Tibial artery (tissue), 4 donors: Measurements from ENCODE around the gene NECTIN2.
A peak's percentile ranks its signal among the peaks of the same experiment; 100 is the strongest.
"Not testable (repeated sequence)": the region's sequence is repeated elsewhere in the genome, so short reads cannot be mapped to it uniquely, and the experiment has no call there.

Experiments used
- DNase-seq, 2 donors: peaks; one replicate each; pipeline ENCODE4 v3.0.0-alpha.2; 2019
- H3K27ac ChIP-seq, 2 donors: fragments of 200-600 bp; sonication (generic) in 1 of 2; 1 replicate in 1 of 2; 2 replicates in 1 of 2; pipeline ENCODE4 v1.5.1; 2018 to 2019; ENCODE audit warnings: mild to moderate bottlenecking in 1 of 2
- H3K27me3 ChIP-seq, 2 donors: fragments of 200-600 bp; sonication (generic) in 1 of 2; one replicate each; pipeline versions ENCODE4 v1.5.1 to v1.6.0; 2016 to 2019
- H3K36me3 ChIP-seq, 3 donors: fragments of 200-600 bp; sonication (generic) in 2 of 3; one replicate each; pipeline ENCODE4 v1.5.1; 2016 to 2019; ENCODE audit warnings: mild to moderate bottlenecking in 2 of 3
- H3K4me1 ChIP-seq, 4 donors: fragments of 200-600 bp; sonication (generic) in 2 of 4; 1 replicate in 3 of 4; 2 replicates in 1 of 4; pipeline ENCODE4 v1.5.1; 2016 to 2019
- H3K4me3 ChIP-seq, 2 donors: fragments of 200-600 bp; sonication (generic) in 1 of 2; 1 replicate in 1 of 2; 2 replicates in 1 of 2; pipeline ENCODE4 v1.5.1; 2018 to 2019; ENCODE audit warnings: mild to moderate bottlenecking in 2 of 2
- H3K9me3 ChIP-seq, 3 donors: fragments of 200-600 bp; sonication (generic) in 1 of 3; one replicate each; pipeline ENCODE4 v1.5.1; 2016 to 2019
- intact Hi-C: fragments of 100-400 bp; cut with DNase I; formaldehyde crosslinking; loops from one replicate; pipeline ENCODE4 v1.15.0; 2023; ENCODE audit warnings: low total_unique reads
- TF ChIP-seq, protein P1 (sequence below), 2 experiments: fragments of 200-600 bp in 1 of 2; fragments of 450-650 bp in 1 of 2; IDR thresholded peaks; one replicate each; pipeline ENCODE4 v1.5.1; 2017 to 2019; ENCODE audit warnings: antibody characterized with exemption in 2 of 2, mild to moderate bottlenecking in 1 of 2, moderate library complexity in 1 of 2

NECTIN2 gene

DNA sequence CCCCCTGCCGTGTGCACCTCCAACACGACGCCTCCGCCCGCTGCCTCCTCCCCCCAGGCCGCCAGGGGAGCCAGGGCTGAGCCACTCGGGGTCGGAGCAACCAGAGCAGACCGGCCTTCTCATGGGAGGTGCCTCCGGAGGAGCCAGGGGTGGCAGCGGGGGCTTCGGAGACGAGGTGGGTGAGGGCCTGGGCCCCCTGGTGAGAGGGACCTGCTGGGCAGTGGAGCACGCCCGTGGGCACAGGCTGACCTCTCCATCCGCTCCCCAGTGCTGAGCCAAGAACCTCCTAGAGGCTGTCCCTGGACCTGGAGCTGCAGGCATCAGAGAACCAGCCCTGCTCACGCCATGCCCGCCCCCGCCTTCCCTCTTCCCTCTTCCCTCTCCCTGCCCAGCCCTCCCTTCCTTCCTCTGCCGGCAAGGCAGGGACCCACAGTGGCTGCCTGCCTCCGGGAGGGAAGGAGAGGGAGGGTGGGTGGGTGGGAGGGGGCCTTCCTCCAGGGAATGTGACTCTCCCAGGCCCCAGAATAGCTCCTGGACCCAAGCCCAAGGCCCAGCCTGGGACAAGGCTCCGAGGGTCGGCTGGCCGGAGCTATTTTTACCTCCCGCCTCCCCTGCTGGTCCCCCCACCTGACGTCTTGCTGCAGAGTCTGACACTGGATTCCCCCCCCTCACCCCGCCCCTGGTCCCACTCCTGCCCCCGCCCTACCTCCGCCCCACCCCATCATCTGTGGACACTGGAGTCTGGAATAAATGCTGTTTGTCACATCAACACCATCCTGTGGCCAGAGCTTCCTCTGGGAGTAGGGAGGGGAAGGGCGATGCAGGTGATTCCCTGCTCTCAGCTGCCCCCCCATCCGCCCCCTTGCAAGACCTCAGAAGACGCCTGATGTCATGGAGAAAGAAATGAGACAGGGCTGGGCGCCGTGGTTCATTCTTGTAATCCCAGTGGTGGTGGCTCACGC lies 25.2 kb upstream of the NECTIN2 start:
- H3K27ac ChIP-seq = peak overlapping the region; percentile 82 to 89
- H3K4me3 ChIP-seq = peak overlapping the region; percentile 27 to 28
- H3K9me3 ChIP-seq = no peaks in the 10 kb centered on the region
- intact Hi-C loops = no loop called here
- peak; percentile 74 to 96 for DNase-seq
- TF ChIP-seq, protein P1, sequence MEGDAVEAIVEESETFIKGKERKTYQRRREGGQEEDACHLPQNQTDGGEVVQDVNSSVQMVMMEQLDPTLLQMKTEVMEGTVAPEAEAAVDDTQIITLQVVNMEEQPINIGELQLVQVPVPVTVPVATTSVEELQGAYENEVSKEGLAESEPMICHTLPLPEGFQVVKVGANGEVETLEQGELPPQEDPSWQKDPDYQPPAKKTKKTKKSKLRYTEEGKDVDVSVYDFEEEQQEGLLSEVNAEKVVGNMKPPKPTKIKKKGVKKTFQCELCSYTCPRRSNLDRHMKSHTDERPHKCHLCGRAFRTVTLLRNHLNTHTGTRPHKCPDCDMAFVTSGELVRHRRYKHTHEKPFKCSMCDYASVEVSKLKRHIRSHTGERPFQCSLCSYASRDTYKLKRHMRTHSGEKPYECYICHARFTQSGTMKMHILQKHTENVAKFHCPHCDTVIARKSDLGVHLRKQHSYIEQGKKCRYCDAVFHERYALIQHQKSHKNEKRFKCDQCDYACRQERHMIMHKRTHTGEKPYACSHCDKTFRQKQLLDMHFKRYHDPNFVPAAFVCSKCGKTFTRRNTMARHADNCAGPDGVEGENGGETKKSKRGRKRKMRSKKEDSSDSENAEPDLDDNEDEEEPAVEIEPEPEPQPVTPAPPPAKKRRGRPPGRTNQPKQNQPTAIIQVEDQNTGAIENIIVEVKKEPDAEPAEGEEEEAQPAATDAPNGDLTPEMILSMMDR (IDR thresholded peaks at IDR 0.05) = peak; percentile 28 to 29
- peaks cover 32 to 48% (median 37%) of the 10 kb centered on the region in 3 donors for H3K36me3 ChIP-seq
- H3K4me1 ChIP-seq = peaks cover 0 to 47% (median 33%) of the 10 kb centered on the region in 4 donors
- H3K27me3 ChIP-seq = no peaks in the 10 kb centered on the region

DNA sequence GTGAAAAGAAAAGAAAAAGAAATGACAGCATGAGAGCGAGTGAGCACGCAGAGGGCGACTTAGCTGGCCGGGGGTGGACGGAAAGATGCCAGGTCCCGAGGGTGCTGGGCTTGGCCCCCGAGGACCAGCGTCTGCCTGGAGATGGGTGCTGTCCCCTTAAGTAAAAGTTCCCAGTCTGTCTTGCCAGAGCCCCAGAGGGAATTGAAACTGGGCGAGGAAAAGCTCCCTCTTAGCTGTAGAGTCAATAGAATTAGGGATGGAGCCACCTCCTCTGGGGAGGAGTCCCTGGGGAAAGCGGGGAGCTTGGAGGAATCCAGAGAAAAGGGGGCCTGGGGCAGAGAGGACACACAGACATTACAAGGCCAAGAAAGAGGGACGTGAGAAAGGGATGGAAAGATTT lies 23.9 kb upstream of the NECTIN2 start:
- peak overlapping the region; percentile 82 to 89 for H3K27ac ChIP-seq
- intact Hi-C loops = no loop called here

DNA sequence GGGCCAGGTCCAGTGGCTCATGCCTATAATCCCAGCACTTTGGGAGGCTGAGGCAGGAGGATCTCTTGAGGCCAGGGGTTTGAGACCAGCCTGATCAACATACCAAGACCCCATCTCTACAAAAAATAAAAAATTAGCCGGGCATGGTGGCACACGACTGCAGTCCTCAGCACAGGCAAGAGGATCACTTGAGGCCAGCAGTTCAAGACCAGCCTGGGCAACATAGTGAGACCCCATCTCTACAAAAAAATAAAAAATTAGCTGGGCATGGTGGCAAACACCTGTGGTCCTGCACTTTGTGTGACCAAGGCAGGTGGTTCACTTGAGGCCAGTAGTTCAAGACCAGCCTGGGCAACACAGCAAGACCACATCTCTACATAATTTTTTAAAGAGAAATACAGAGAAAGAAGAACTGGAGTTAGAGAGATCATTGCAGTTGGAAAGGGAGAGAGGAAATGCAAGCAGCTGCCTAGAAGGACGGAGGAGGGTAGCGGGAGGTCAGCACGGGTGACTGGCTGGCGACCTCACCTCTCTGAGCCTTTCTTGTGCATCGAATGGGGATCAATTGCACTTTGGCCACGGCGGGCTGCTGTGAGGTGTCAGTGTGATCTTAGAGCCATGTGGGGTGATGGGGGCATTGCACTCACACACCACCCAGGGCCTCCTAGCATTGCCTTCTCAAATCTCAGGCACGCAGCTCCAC lies 23.3 kb upstream of the NECTIN2 start:
- H3K27me3 ChIP-seq = no peaks in the 10 kb centered on the region
- no peaks in the 10 kb centered on the region for H3K9me3 ChIP-seq
- intact Hi-C loops = no loop called here
- DNase-seq = no peak
- peaks cover 0 to 47% (median 33%) of the 10 kb centered on the region in 4 donors for H3K4me1 ChIP-seq
- H3K27ac ChIP-seq = peak overlapping the region; percentile 82 to 89
- TF ChIP-seq, protein P1 (IDR thresholded peaks at IDR 0.05) = no peak
- H3K4me3 ChIP-seq = no peak overlapping the region
- peaks cover 19 to 29% (median 20%) of the 10 kb centered on the region in 3 donors for H3K36me3 ChIP-seq

More for the DNA sequence above, 23.9 kb upstream of the NECTIN2 start:
- peak overlapping the region; percentile 18 to 34 for H3K4me3 ChIP-seq
- peak in 1 of 2 donors; percentile 86 for DNase-seq
- H3K27me3 ChIP-seq = no peaks in the 10 kb centered on the region
- H3K4me1 ChIP-seq = peaks cover 0 to 47% (median 33%) of the 10 kb centered on the region in 4 donors
- no peaks in the 10 kb centered on the region for H3K9me3 ChIP-seq
- peaks cover 24 to 35% (median 24%) of the 10 kb centered on the region in 3 donors for H3K36me3 ChIP-seq
- TF ChIP-seq, protein P1 (IDR thresholded peaks at IDR 0.05) = no peak

DNA sequence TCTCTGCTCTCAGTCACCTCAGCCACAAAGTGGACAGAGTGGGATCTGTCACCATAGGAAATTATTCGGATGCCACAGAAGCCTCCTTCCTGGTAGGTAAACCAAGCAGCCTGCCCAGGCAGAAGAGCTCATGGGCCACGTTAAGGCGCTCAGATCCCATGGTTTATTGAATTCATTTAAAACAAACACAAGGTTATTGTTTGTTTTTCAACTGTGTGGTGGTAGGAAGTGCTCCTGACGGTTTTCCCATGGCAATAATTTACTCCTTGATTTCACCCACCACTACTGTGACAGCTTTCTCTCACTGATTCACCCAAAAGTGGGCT lies 22.8 kb upstream of the NECTIN2 start:
- no peaks in the 10 kb centered on the region for H3K27me3 ChIP-seq
- H3K27ac ChIP-seq = peak overlapping the region; percentile 82 to 89
- intact Hi-C loops = no loop called here
- H3K9me3 ChIP-seq = no peaks in the 10 kb centered on the region
- no peak overlapping the region for H3K4me3 ChIP-seq
- H3K4me1 ChIP-seq = peaks cover 0 to 45% (median 33%) of the 10 kb centered on the region in 4 donors
- H3K36me3 ChIP-seq = peaks cover 14 to 25% (median 15%) of the 10 kb centered on the region in 3 donors
- DNase-seq = no peak
- TF ChIP-seq, protein P1 (IDR thresholded peaks at IDR 0.05) = no peak

DNA sequence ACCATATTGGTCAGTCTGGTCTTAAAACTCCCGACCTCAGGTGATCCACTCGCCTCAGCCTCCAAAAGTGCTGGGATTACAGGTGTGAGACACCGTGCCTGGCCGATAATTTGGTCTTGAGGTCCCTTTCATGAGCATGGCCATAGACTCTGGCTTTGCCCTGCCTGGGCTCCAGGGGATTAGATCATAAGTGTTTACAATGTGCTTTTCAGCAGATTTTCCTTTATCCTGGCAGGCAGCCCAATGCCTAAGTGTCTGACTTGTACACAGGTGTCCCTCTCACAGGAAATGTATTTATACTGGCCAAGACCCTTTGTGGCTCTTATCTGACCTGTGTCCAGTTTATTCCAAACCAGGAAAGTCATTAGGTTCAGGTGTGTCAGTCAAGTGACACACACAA lies 21.3 kb upstream of the NECTIN2 start:
- H3K4me3 ChIP-seq = no peak overlapping the region
- H3K27me3 ChIP-seq = no peaks in the 10 kb centered on the region
- H3K36me3 ChIP-seq = peaks cover 0 to 11% (median under 1%) of the 10 kb centered on the region in 3 donors
- no peak for DNase-seq
- peaks cover 0 to 37% (median 23%) of the 10 kb centered on the region in 4 donors for H3K4me1 ChIP-seq
- H3K27ac ChIP-seq = no peak overlapping the region
- TF ChIP-seq, protein P1 (IDR thresholded peaks at IDR 0.05) = no peak
- H3K9me3 ChIP-seq = no peaks in the 10 kb centered on the region
- intact Hi-C loops = no loop called here

DNA sequence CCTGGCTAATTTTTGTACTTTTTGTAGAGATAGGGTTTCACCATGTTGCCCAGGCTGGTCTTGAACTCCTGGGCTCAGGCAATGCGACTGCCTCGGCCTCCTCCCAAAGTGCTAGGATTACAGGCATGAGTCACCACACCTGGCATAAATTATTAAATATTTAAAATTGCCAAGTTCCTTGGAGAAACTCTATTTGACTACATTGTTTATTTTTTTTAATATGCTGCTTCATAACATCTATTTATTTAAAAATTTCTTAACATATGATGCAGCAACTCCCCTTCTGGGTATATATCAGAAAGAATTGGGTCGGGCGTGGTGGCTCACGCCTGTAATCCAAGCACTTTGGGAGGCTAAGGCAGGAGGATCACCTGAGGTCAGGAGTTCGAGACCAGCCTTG lies 13.2 kb upstream of the NECTIN2 start:
- intact Hi-C loops, H3K27me3 ChIP-seq, H3K36me3 ChIP-seq, DNase-seq, H3K9me3 ChIP-seq, H3K4me1 ChIP-seq, H3K27ac ChIP-seq, H3K4me3 ChIP-seq: not testable (repeated sequence)

DNA sequence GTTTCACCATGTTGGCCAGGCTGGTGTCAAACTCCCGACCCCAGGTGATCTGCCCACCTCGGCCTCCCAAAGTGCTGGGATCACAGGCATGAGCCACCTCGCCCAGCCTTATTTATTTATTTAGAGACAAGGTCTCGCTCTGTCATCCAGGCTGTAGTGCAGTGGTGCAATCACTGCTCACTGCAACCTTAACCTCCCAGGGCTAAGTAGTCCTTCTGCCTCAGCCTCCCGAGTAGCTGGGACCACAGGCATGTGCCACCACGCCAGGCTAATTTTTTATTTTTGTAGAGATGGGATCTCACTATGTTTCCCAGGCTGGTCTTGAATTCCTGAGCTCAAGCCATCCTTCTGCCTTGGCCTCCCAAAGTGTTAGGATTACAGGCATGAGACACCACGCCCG lies 11.7 kb upstream of the NECTIN2 start:
- intact Hi-C loops, H3K4me1 ChIP-seq, DNase-seq, H3K36me3 ChIP-seq, H3K27me3 ChIP-seq, H3K27ac ChIP-seq, H3K4me3 ChIP-seq, H3K9me3 ChIP-seq: not testable (repeated sequence)
